ENCODE measurements around the gene SFTA2.

SFTA2 gene

GRCh38 chr6:30890646-30891449 lies 41.1 kb downstream of the SFTA2 start:
- no peak for DNase-seq (ENCODE audit: low read depth, low spot score)

GRCh38 chr6:30889921-30890645 lies 41.9 kb downstream of the SFTA2 start:
- DNase-seq (ENCODE audit: low read depth, low spot score), result peak; percentile 79

GRCh38 chr6:30889496-30889885 lies 42.5 kb downstream of the SFTA2 start:
- DNase-seq (ENCODE audit: low read depth, low spot score), result no peak

GRCh38 chr6:30888816-30889495 lies 43.0 kb downstream of the SFTA2 start:
- DNase-seq (ENCODE audit: low read depth, low spot score), result no peak

GRCh38 chr6:30887901-30888815 lies 43.8 kb downstream of the SFTA2 start:
- peak; percentile 81 for DNase-seq (ENCODE audit: low read depth, low spot score)

- DNase-seq (ENCODE audit: low read depth, low spot score), result no peak
Observed at GRCh38 chr6:30886897-30887255, 45.1 kb downstream of the SFTA2 start.

- DNase-seq (ENCODE audit: low read depth, low spot score), result peak; percentile 78
Observed at GRCh38 chr6:30885999-30886896, 45.7 kb downstream of the SFTA2 start.

GRCh38 chr6:30885481-30885998 lies 46.4 kb downstream of the SFTA2 start:
- DNase-seq (ENCODE audit: low read depth, low spot score), result peak; percentile 58

GRCh38 chr6:30884521-30885480 lies 47.2 kb downstream of the SFTA2 start:
- peak; percentile 78 for DNase-seq (ENCODE audit: low read depth, low spot score)

GRCh38 chr6:30883685-30884520 lies 48.1 kb downstream of the SFTA2 start, which contains the start of gene DDR1:
TSS of gene DDR1 (plus strand) at chr6:30884519. CDS start at chr6:30888730, 4,211 bp downstream.
- peak; percentile 89 for DNase-seq (ENCODE audit: low read depth, low spot score)

- peak; percentile 38 for DNase-seq (ENCODE audit: low read depth, low spot score)
Observed at GRCh38 chr6:30882759-30883684, 48.9 kb downstream of the SFTA2 start.

- peak; percentile 45 for DNase-seq (ENCODE audit: low read depth, low spot score)
Observed at GRCh38 chr6:30882204-30882758, 49.7 kb downstream of the SFTA2 start.

GRCh38 chr6:30881392-30882203 lies 50.4 kb downstream of the SFTA2 start:
- peak; percentile 61 for DNase-seq (ENCODE audit: low read depth, low spot score)

Data from astrocyte of the hippocampus (primary cell).